Activated CD4-positive, alpha-beta T cell treated with anti-CD3 and anti-CD28 coated beads for 48 hours (primary cell): ENCODE data around the gene SSH2.
"Not testable (repeated sequence)": the region's sequence is repeated elsewhere in the genome, so short reads cannot be mapped to it uniquely, and the experiment has no call there.

Source experiments
- DNase-seq: peaks from one replicate; pipeline ENCODE4 v3.0.0-alpha.2; 2020

SSH2 gene

DNA sequence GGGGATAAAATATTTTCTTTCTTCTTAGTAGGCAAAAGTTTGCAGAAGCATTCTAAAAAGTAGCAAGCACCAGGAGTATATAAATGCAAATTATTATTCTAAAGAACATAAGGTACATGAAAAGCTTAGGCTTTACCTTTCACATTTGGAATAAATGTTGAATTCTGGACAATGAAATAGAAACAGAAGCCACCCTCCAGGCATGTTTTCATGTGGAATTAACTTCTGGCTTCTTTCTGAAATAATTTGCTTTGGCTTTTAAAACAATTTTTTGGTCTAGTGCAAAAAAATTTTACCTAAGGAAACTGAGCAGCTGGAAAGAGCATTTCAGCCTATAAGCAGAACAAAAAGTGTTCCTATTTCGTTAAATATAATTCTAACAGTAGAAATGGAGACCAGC is 197.8 kb downstream of the SSH2 start:
- DNase-seq = no peak

DNA sequence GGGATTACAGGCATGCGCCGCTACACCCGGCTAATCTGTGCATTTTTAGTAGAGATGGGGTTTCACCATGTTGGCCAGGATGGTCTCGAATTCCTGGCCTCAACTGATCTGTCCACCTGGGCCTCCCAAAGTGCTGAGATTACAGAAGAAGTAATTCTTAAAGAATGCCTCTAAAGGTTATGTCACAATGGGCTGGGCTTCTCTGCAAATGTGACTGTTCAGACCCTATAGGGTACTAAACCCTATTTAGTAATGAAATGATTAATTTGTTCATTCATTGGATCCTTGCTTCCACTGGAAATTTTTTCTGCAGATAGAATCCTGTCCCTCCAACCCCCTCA is 198.5 kb downstream of the SSH2 start:
- DNase-seq = no peak

DNA sequence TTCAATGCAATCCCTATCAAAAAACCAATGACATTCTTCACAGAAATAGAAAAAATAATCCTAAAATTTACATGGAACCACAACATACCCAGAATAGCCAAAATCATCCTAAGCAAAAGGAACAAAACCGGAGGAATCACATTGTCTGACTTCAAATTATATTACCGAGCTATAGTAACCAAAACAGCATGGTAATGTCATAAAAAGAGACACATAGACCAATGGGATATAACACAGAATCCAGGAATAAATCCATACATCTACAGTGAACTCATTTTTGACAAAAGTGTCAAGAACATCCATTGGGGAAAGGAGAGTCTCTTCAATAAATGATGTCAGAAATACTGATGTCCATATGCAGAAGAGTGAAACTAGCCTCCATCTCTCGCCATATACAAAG is 201.5 kb downstream of the SSH2 start:
- no peak for DNase-seq

DNA sequence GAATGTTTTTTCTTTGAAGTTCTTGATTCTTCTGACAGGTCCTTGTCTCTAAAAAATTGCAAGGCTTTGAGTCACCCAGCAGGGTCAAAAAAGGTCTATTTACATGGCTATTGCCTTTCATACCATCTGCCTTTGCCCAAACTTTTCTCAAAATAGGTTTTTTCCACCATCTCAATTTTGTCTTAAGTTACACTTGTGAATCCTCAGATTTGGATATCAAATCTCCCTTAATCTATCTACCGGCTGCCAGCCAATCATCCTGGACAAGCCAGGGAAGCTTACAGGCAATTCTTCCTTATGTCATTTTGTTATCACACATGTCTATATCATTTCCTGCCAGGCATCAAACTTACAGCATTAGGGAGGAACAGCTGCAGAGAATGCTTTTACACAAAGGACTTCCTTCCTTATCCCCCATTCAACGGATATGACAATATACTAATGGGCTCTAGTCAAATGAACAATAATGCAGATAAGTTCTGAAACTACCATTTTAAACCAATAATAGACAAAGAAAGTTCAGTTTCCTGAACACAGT is 203.2 kb downstream of the SSH2 start:
- no peak for DNase-seq

DNA sequence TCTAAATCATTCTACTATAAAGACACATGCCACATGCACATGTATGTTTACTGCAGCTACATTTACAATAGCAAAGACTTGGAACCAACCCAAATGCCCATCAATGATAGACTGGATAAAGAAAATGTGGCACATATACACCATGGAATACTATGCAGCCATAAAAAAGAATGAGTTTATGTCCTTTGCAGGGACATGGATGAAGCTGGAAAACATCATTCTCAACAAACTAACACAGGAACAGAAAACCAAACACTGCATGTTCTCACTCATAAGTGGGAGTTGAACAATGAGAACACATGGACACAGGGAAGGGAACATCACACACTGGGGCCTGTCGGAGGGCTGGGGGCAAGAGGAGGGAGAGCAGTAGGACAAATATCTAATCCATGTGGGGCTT is 204.6 kb downstream of the SSH2 start:
- not testable (repeated sequence) for DNase-seq

DNA sequence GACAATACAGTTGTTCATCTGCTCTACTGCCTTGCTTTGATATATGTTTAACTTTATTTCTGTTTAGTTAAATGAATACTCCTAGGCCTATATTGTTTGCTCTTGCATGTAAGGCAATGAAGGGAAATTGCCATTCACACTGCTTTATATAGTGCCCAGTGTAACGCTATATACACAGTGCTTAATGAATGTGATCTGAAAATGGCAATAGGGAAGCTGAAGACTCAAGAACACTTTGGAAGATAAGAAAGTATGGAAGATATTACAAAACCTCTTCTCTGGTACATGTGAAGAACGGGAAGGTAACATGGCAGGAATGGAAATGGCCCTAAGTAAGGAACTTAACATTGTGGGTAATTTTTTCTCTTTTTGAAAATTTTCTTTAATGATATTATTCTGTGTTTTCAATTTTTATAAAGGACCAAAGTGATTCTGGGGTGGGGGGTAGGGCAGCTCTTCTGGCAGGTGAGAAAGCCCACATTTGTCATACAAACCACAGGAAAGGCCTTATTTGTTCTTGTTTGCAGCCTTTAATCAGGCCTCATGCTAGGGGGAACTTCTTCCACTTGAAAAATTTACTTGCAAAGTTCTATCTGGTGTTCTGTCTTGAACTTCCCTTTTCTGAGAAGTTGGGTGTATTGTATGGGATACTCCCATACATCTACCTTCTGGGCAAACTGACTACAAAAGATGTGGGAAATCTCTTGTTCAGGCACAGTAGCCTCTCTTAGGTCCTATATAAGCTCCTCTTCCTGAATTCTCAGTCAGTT is 206.6 kb downstream of the SSH2 start:
- DNase-seq = no peak

DNA sequence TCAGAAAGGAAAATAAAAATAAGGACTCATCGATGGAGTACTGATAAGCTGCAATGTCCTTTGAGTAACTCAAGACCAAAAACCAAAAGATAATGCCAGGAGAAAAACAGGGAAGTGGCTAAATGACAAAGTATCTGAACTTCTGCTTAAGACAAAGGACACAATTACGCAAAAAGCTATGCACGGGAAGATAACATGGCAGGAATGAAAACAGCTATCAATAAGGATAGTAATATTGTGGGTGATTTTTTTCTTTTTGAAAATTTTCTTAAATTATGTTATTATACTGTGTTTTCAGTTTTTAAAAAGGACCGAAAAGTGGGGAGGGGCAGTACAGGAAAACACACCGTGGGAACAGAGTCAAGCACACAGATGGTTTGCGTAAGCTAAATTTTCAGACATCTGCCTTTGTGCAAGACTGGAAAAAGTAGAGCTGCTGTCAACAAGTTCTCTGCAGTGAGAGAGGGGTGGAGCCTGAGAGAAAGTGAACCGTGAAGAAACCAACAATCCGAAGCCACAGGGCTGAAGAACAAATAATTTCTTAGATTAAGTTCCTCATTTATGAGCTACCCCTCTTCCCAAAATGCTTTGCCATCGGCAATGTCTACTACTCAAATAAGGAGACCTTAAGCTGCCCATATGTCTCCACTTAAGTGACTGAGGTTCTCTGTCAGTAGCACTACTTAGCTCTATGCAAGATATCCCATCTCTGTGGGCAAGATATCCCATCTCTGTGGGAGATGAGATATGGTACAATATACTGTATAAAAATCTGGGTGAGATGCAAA is 207.4 kb downstream of the SSH2 start:
- DNase-seq = no peak

DNA sequence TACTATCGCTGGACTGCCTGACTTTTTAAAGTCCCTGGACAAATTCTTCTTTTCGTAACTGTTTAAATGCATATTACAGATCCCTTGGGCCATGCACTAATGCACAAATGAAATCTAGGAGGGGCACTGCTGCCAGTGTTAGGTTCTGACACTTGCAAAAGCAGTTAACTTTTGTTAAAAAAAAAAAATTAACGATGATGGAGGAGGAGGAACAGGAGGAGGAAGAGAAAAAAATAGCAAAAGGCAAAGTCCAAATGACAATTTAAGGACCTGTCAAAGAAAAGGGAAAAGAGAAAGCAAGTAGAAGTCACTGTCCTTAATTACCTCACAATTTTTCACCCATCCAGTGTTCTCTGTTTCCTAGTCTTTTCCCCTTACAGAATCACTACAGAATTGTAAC is 209.5 kb downstream of the SSH2 start:
- no peak for DNase-seq

DNA sequence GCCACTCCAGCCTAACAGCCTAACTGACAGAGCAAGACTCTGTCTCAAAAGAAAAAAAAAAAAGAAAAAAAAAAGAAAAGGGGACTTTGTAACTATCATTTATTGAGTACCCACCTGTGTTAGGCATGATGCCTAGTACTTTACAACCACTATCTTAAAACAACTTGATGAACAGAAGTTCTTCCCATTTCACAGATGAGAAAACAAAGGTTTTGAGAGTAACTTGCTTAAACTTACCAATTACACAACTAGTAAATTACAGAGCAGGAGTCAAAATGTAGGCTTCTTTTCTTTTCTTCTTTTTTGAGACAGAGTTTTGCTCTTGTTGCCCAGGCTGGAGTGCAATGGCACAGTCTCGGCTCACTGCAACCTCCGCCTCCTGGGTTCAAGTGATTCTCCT is 210.6 kb downstream of the SSH2 start:
- no peak for DNase-seq

DNA sequence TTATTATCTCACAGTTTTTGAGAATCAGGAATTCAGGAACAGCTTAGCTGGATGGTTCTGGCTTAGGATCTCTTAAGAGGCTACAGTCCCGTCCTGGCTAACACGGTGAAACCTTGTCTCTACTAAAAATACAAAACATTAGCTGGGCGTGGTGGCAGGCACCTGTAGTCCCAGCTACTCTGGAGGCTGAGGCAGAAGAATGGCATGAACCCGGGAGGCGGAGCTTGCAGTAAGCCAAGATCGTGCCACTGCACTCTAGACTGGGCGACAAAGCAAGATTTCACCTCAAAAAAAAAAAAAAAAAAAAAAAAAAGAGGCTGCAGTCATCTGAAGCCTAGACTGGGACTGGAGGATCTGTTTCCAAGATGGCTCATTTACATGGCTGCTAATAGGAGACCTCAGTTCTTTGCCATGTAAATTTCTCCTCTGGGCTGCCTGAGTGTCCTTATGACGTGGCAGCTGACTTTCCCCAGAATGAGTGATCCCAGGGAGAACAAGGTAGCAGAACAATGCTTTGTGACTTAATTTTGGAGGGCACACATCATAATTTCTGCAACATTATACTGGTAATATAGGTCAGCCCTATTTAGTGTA is 211.5 kb downstream of the SSH2 start:
- no peak for DNase-seq

DNA sequence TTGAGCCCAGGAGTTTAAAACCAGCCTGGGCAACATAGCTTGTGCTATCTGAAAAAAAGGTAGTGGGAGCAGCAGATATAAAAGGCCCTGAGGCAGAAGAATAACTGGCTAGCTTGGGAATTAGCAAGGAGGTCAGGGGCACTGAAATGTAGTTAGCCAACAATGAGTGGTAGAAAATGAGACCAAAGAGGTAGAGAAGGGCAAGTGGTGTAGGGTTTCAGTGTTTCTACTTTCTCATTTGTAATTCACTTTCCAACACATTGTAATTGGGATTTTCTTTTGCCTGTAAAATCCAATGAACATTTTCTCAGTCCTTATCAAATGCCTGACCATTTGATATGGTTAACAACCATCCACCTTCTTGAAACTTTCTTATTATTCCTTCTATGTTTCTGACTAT is 212.2 kb downstream of the SSH2 start:
- no peak for DNase-seq

DNA sequence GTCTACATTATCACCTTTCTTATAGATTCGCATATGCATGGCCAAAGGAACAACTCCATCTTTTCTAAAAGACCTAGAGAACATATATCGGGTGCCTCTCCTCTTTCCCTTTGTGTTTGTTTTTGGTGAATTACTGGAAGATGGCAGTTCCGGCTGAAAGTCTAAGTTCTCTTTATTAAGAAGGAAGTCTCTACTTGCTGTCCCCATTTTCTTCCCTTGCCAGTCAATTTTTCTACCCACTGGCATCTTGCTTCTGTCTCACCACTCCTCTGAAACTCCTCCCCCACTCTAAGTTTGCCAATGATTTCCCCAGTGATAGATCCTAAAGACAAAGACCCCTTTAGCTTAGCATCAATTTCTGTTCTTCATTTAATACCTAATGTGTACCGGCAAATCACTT is 213.5 kb downstream of the SSH2 start:
- DNase-seq = no peak

DNA sequence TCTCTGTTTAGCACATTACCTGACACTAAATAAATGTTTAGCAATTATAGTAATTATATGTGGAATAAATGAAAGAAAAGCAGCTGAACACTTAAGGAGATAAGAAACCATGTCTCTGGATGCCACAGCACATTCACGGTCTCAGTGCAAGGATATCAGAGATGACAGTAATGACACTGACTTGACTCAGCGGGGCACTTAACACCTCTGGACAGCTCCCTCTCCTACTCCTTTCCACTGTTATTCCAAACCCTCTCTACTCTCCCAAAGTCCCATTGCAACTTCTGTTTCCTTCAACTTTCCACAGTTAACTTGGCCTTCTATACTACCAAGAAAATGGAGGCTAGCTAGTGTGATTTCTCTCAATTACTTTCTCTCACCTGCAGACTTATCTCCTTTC is 214.3 kb downstream of the SSH2 start:
- no peak for DNase-seq

DNA sequence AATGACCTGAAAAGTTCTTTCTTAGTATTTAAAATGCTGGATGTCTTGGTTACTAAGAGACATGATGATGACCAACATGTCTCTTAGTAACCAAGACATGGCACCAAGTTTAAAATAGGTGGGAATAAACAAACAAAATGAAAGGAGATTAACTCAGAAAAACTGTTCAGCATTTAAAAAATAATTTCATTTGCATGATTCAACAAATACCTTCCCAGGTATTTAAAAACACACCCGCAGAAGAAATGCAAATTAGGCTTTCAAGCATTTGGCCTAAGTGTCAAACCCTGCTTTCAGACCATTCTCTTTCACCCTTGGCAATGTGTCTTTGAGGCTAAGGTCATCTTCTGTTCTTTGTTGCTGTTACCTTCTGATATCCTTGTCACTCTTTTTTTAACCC is 215.9 kb downstream of the SSH2 start:
- no peak for DNase-seq

DNA sequence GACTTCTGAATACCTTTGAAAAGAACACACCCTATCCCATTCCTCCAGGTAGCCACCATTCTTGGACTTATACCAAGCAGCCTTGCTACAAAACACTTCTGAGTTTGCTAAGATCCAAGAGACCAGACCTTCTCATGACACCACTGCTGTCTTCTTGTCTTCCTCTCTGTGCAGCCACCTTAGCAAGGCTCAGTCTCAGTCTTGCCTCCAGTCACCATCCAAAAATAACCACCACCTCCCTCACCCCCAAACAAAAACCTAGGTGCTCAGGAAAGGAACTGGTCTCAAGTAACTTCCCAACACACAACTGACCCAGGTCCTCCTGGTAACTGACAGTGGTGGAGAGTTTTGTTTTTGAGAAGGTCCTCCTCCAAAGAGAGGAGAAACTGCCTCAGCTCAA is 216.4 kb downstream of the SSH2 start:
- DNase-seq = no peak

DNA sequence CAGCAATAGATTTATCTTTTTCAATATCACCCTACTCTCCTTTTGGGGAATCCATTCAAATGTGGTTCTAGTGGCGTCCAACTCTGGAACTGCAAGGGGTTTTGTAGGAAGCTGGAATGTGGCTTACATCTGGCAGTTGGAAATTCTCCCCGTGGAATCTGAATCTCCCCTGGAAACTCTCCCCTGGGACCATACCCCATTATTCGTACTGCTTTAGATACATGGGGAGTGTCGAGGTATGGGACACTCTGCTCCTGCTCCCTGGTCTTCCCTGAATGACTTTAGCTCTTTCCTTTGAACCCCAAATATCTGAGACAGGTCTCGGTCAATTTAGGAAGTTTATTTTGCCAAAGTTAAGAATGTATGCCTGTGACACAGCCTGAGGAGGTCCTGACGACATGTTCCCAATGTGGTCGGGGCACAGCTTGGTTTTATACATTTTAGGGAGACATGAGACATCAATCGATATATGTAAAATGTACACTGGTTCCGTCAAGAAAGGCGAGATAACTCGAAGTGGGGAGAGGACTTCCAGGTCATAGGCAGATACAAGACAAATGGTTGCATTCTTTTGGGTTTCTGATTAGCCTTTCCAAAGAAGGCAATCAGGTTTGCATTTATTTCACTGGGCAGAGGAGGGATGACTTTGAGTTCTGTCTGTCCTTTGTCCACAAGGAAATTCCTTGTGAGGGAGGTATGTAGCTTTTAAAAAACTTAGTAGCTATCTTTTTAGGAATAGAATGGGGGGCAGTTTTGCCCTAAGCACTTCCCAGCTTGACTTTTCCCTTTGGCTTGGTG is 218.2 kb downstream of the SSH2 start:
- DNase-seq = no peak

DNA sequence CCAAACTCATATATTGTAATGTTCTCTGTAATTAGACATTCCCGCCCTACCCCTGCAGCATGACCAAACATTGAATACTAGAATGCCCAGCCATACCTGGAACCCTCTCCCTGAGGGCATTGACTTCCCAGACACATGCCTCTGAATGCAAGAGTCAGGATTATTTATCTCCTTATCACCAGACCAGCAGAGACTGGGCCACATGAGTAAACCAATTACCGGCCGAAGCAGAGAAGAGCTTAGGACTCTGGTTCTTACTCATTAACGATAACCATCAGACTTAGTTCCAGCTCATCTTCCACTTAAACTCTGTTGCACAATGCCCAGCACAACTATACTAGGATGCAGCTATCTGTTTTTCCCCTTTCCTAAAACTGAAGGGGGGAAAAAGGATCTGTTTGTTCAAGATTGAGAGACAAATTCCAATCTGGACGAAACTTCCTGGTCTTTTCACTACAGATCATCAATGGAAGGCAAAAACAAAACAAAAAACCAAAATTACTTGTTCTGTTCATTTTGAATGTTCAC is 219.1 kb downstream of the SSH2 start:
- DNase-seq = no peak

DNA sequence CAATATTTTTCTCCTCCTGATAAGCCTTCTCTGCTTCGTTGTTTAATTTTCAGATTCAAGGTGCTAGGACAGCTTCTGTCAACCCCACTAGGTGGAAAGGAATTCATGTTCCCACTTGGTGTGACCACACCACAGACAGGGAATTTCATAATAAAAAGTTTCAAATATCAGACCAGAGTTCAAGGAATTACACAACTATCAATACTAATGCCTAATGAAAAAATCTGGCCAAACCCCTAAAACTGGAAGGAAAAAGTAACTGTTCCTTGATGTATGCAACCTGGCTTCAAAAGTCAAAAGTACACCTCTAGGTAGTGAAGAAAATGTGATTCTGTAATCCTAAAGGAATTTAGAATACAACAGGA is 219.5 kb downstream of the SSH2 start:
- no peak for DNase-seq

DNA sequence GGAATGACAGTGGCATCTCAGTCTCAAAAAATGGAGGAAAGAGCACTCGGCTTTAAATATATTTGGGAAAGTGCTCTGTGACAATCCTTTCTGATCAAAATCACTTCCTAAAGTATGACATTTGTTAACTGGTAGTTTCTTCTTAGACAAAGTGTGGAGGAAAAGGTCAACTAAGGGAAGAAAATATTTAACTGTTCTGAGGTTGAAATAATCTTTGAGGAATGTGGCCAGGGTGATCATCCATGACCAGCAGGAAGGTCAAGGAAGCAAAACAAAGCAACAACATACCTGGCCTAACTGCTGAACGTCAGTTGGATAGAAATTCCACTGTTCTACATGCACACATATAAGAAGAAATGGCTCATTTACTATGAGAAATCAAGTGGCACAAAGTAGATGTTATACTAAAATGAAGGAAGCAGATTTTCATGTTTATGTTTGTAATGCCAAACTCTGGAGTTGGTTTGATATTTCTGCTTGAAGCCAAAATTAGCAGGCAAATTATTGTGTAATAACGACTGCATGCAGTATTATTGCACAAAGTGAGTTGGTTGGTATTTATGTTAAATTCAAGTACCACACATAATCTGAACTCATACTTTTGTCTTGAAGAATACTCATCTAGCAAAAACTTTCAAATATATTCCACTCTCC is 220.0 kb downstream of the SSH2 start:
- no peak for DNase-seq

DNA sequence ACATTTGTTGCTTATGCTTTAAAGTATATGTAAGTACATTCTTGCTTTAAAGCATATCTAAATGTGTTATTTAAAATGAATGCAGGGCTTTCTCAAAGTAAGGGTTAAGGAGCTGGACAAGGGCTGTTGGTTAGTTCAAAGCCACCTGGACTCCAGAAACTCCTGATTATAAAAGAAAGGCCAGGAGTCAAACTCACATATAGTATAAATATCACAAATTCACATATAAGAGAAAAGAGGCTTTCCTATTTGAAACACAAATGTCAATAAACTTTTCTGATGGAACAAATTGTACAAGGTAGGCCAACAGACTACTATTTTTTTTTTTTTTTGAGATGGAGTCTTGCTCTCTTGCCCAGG is 222.8 kb downstream of the SSH2 start:
- DNase-seq = no peak

DNA sequence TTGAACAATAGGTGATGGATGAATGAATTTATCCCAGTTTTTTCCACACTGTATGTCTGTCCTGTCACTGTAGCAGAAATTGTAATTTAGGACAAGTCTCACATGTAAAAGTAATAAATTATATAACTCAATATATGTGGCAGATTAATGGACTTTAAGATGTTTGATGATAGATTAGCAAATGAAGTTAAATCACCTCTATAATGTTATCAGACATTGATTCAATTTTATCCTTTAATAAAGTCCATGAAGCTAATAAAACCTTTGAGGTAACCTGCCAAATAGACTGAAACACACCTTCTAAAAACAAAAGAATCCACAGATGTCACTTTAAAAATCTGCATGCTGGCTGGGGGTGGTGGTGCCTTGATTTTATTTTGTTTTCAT is 224.0 kb downstream of the SSH2 start:
- no peak for DNase-seq

DNA sequence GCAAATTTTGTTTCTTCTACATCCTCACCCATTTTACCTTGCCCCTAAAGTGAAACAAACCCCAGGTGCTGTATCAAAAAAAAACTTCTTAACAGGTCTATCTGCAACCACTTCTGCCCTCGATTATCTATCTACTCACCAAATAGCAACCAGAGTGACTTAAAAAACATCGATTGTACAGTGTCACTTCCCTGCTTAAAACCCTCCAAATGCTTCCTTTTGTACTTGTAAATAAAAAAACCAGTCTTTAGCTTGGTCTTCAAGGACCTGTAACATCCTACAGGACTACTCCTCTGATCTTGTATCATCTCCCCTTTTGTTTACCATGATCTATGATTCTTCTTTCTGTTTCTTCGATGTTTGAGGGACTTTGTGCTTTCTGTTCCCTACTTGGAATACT is 224.6 kb downstream of the SSH2 start:
- DNase-seq = no peak

DNA sequence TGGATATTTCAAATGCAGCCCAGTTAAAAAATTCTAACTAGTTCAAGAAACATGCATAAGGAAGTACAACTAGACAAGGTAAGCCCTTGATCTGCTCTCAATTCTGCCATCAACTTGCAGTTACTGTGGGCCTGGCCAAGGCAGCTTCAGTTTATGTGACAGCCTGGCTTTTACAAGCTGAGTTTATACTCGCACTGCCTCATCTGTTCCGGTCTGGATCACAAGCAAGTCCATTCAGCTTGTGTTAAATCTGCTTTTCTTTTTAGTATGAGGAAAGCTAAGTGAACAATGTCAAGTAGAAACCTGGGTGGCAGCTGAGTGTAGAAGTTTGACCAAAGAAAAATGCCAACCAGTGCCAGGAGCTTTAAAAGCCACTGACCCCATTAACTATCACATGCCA is 230.7 kb downstream of the SSH2 start:
- no peak for DNase-seq
